Mononuclear cell (primary cell): ENCODE results near the gene CELA2A. TPM values are rescaled to one million over a fixed set of nuclear protein-coding genes. Genes with fewer than 3 reads are reported as not detected.

ENCODE experiments used
- H3K27me3 ChIP-seq: 2 replicates; pipeline ENCODE4 v1.6.0; 2011; ENCODE audit warnings: low read length, control low read depth; ENCODE audit not compliant: insufficient read depth
- H3K4me1 ChIP-seq: 2 replicates; pipeline ENCODE4 v1.5.1; 2011; ENCODE audit warnings: mild to moderate bottlenecking, low read length, control low read depth; ENCODE audit not compliant: insufficient read depth
- H3K4me3 ChIP-seq: 2 replicates; pipeline ENCODE4 v1.5.1; 2011; ENCODE audit warnings: mild to moderate bottlenecking, low read length, moderate library complexity
- H3K9me3 ChIP-seq: 2 replicates; pipeline ENCODE4 v1.5.1; 2011; ENCODE audit warnings: low read depth, mild to moderate bottlenecking, control low read depth, low read length
- total RNA-seq: library from RNA; depleted of rRNA; stranded (reverse); fragments of >200 nt; gene quantifications from one replicate; pipeline ENCODE4 v1.2.3, GENCODE V29; 2012

Gene CELA2A
- total RNA-seq, result not detected

DNA sequence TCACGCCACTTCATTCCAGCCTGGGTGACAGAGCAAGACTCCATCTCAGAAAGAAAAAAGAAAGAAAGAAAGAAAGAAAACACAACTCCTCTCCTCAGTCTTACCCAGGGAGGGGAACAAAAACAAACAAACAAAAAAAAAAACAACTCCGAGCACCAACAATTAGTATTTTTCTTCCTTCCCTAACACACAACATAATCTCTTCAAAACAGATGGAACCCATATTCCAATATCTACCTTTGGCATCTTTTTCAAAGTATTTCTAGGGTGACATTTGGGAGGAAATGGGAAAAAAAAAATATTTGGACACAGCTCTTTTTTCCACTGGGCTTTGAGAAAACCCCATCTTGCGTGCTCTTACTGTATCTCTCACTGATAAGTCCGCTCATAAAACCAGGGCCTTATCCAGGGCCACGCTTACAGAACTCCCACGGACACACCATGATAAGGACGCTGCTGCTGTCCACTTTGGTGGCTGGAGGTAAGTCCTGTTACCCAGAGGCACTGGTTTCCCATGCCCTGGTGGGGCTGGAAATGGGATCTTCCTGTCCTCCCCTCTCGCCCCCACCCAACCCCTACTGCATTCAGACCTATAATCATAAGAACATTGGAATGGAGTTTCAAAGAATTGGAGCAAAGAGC lies at the start of gene CELA2A:
Gene CELA2A (plus strand): TSS at position 420 of the 642 bp plus-strand sequence. CDS start 22 bp downstream, at position 442.
- Histone ChIP-seq H3K9me3 (no peaks in the 10 kb centered on the region), H3K4me3 (no peak within 1 kb of the TSS), H3K4me1 (no peaks in the 10 kb centered on the region), H3K27me3 (no peaks in the 10 kb centered on the region)

DNA sequence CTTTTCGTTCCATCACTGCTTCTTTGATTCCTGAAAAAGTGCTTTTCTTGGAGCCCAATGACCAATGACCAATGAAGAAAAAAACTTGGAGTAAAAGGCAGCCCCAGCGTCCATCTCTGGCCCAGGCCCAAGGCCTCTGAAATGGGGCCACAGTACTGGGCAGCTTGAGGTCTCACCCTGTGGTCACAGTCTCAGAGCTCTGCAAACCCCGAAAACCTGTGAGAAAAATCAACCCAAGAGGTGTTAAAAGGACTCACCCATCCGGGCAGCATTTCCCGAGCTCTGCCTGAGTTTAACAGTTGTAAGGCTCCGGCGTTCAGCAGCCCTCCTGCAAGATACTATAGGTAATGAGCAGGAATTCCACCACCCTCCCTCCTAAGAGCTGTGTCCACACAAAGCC lies 49.0 kb upstream of the CELA2A start:
- Histone ChIP-seq H3K27me3 (no peaks in the 10 kb centered on the region), H3K9me3 (no peaks in the 10 kb centered on the region), H3K4me1 (peaks cover 36% of the 10 kb centered on the region), H3K4me3 (no peak overlapping the region)

GRCh38 chr1:15408890-15409387 lies 47.6 kb upstream of the CELA2A start:
- Histone ChIP-seq H3K27me3 (no peaks in the 10 kb centered on the region), H3K4me1 (peaks cover 49% of the 10 kb centered on the region), H3K4me3 (peak overlapping the region; percentile 88), H3K9me3 (no peaks in the 10 kb centered on the region)

- H3K9me3 ChIP-seq, result no peaks in the 10 kb centered on the region
- peak within 1 kb of the TSS; percentile 88 for H3K4me3 ChIP-seq
- H3K27me3 ChIP-seq, result no peaks in the 10 kb centered on the region
- peaks cover 56% of the 10 kb centered on the region for H3K4me1 ChIP-seq
Observed at GRCh38 chr1:15409388-15410222, 46.9 kb upstream of the CELA2A start, which contains the start of gene EFHD2. Gene EFHD2, plus strand, starts transcription at chr1:15409888. Its CDS starts 84 bp downstream, at chr1:15409972.

GRCh38 chr1:15410223-15410883 lies 46.2 kb upstream of the CELA2A start:
- peak overlapping the region; percentile 88 for H3K4me3 ChIP-seq
- H3K27me3 ChIP-seq, result no peaks in the 10 kb centered on the region
- peaks cover 63% of the 10 kb centered on the region for H3K4me1 ChIP-seq

GRCh38 chr1:15410884-15411245 lies 45.7 kb upstream of the CELA2A start:
- Histone ChIP-seq H3K9me3 (no peaks in the 10 kb centered on the region), H3K27me3 (no peaks in the 10 kb centered on the region), H3K4me1 (peaks cover 65% of the 10 kb centered on the region), H3K4me3 (peak overlapping the region; percentile 88)

More at GRCh38 chr1:15410223-15410883, 46.2 kb upstream of the CELA2A start:
- no peaks in the 10 kb centered on the region for H3K9me3 ChIP-seq

- Histone ChIP-seq H3K4me1 (peaks cover 69% of the 10 kb centered on the region), H3K4me3 (peak overlapping the region; percentile 88), H3K27me3 (no peaks in the 10 kb centered on the region), H3K9me3 (no peaks in the 10 kb centered on the region)
Observed at GRCh38 chr1:15411593-15412137, 44.9 kb upstream of the CELA2A start.

DNA sequence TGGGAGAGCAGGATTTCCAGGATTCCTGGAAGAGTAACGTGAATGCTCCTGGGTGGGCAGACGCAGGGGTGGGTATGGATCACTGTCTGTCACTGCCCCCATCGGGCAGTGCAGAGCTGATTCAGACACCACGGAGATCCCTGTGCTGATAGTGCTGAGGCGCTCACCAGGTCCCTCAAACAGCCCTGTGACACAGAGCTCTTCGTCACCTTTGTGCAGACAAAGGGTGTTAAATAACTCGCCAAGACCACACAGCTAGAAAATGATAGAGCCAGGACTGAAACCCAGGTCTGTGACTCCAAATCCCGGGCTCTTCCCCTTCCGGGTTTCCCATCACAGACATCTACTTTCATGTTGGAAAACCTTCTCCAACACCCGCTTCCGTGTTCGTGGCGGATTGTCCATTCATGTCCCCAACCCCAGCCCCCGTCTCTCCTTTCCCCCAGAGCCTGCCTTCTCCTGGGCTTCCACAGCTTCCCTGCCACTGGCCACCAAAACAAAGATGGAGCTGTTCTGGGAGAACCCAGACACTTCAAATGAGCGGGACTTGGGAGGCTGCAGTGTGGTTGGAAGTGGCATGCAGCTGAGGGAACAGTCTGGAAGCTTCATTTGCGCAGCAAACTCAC lies 44.2 kb upstream of the CELA2A start:
- H3K4me1 ChIP-seq, result peaks cover 69% of the 10 kb centered on the region
- no peaks in the 10 kb centered on the region for H3K27me3 ChIP-seq
- no peaks in the 10 kb centered on the region for H3K9me3 ChIP-seq
- peak overlapping the region; percentile 88 for H3K4me3 ChIP-seq

GRCh38 chr1:15412843-15413242 lies 43.7 kb upstream of the CELA2A start:
- Histone ChIP-seq H3K4me3 (peak overlapping the region; percentile 88), H3K27me3 (no peaks in the 10 kb centered on the region), H3K9me3 (no peaks in the 10 kb centered on the region), H3K4me1 (peaks cover 75% of the 10 kb centered on the region)

DNA sequence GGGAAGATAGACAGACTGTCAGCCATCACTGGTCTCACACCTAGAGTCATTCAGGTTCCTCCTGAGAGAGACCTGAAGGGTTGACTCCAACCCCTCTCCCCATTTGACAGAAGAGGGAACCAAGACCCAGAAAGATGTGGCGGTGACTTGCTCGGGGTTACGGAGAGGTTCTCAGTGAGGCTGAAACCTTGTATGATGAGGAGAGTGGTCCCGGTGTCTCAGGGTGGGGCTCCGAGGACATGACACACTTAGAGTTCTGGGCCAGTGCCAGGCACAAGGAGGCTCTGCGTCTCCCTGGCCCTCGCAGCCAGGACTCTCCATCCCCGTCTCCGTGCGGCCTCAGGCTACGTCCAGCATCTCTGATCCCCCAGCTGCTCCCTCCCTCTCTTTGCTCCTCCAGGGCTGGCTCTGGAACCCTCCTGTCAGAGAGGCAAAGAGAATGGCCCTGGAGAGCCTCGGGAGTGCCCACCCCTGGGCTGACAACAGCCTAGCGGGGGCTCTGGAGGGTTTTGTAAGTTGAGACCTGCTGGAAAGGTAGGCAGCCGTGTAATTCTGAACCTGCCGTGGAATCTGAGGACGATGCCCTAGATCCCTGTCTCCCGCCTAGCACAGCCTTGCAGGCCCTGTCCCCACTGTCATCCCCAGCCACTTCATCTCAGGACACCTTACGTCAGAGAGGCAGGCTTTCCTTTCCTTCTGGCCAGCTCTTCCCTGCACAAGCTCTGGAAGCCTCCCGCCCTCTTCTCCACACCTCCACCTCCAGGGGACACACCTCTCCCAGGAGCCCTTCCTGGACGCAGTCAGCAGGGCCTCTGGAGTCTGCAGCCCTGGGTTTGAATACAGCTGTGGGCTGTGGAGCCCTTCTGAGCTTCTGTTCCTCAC lies 42.7 kb upstream of the CELA2A start:
- no peak overlapping the region for H3K4me3 ChIP-seq
- H3K27me3 ChIP-seq, result no peaks in the 10 kb centered on the region
- no peaks in the 10 kb centered on the region for H3K9me3 ChIP-seq
- H3K4me1 ChIP-seq, result peaks cover 78% of the 10 kb centered on the region

DNA sequence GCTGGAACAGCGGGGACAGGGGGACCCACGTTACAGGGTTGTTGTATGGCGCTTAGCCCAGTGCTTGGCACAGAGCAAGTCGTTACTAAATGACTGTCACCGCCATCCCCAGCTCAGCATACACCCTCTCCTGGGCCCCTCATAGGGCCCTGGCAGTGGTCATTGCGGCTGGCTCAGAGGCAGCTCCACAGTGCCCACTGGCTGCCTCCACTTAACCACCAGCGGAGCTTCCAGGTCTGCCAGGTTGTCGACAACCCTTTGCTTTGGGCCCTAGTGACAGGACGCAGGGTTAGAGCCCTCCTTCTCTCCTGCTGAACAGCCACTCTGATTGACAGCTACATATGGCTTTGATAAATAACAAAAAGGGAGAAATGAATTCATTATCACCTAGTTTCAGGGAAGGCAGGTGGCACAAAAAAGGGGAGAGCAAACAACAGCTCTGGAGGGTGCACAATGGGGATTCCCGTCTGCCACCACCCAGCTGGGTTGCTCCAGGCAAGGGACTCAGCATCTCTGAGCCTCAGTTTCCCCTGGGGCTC lies 42.0 kb upstream of the CELA2A start:
- no peak overlapping the region for H3K4me3 ChIP-seq
- H3K9me3 ChIP-seq, result no peaks in the 10 kb centered on the region
- H3K27me3 ChIP-seq, result no peaks in the 10 kb centered on the region
- peaks cover 81% of the 10 kb centered on the region for H3K4me1 ChIP-seq

DNA sequence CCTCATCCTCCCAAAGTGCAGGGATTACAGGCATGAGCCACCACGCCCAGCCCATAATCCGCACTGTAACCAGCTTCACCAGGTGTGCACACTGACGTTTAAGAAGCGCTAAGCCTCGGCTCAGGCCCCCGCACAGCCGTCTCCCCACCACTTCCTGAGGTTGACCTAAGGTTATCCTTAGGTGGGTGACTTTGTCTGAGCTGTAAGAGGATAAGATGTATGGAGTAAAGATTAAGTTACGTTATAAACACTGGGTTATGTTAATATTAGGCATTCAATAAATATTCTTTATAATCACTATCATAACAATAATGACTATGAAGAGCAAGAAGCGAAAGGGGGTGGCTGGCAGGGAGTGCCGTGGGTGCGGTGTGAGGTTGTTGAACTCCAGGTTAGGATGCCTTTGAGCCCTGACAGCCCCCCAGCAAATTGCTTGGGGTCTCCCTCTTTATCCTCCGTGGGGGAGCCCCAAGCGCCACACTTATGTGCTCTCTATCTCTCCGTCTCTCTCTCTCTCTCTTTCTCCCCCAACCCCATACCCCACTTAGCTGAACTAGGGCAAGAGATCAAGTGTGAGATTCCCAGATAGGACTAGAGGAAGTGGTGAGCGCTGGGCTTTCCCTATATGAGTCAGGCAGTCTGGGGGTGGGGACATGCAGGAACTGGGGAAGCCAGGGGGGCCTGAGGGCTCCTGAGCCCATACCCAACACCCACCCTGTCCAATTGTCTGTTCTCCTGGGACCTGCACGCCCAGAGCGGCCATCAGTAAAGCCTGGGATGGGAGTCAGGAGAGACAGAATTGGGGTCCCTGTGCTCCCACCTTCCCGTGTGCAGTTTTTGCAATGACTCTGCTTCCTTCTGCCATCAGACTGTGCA lies 39.2 kb upstream of the CELA2A start:
- Histone ChIP-seq H3K9me3 (no peaks in the 10 kb centered on the region), H3K4me3 (no peak overlapping the region), H3K4me1 (peaks cover 87% of the 10 kb centered on the region), H3K27me3 (no peaks in the 10 kb centered on the region)
